Activated CD8-positive, alpha-beta memory T cell treated with anti-CD3 and anti-CD28 coated beads, Interleukin-2, amount 10 ng/mL, durations not matched to agents 7 days and 5 days (primary cell): Measurements from ENCODE around the gene ST8SIA6. TPM values are rescaled to one million over a fixed set of nuclear protein-coding genes. Genes with fewer than 3 reads are reported as not detected.
A peak's percentile ranks its signal among the peaks of the same experiment; 100 is the strongest.

Experiments
- ATAC-seq: fragments of 150-1000 bp; cut with Tn5 transposase; one replicate; pipeline ENCODE4 v1.10.0; 2021; ENCODE audit warnings: moderate library complexity
- CTCF ChIA-PET: fragments of 350-600 bp; sonication (Branson Sonifier 250); formaldehyde crosslinking; loops from one replicate; lab custom pipeline; 2021; ENCODE audit warnings: antibody characterized with exemption; lab: Charles Lee
- DNase-seq: peaks from one replicate; pipeline ENCODE4 v3.0.0-alpha.2; 2020
- H3K27ac Mint-ChIP-seq: one replicate; pipeline ENCODE4 v1.8.0; 2021; ENCODE audit warnings: mild to moderate bottlenecking, mixed read lengths
- H3K27me3 Mint-ChIP-seq: one replicate; pipeline ENCODE4 v1.8.0; 2021; ENCODE audit warnings: mixed read lengths
- H3K36me3 Mint-ChIP-seq: one replicate; pipeline ENCODE4 v1.8.0; 2021; ENCODE audit warnings: mild to moderate bottlenecking, mixed read lengths
- H3K4me1 Mint-ChIP-seq: one replicate; pipeline ENCODE4 v1.8.0; 2021; ENCODE audit warnings: mixed read lengths
- H3K4me3 Mint-ChIP-seq: one replicate; pipeline ENCODE4 v1.8.0; 2021; ENCODE audit warnings: mild to moderate bottlenecking, moderate library complexity, mixed read lengths
- H3K9me3 Mint-ChIP-seq: one replicate; pipeline ENCODE4 v1.8.0; 2022; ENCODE audit warnings: low read depth, mixed read lengths
- total RNA-seq, 2 experiments: library from RNA; stranded (reverse); gene quantifications; one replicate each; pipeline ENCODE4 v1.2.3, GENCODE V29; 2021

ST8SIA6 gene
- total RNA-seq, 2 experiments from 2014 or later: not detected

GRCh38 chr10:17474595-17475323, 20.4 kb upstream of the ST8SIA6 start:
- CTCF ChIA-PET: no interaction called here

GRCh38 chr10:17473228-17473950, 19.0 kb upstream of the ST8SIA6 start:
- H3K4me3 Mint-ChIP-seq: no peak overlapping the region
- H3K36me3 Mint-ChIP-seq: no peaks in the 10 kb centered on the region
- no peaks in the 10 kb centered on the region for H3K9me3 Mint-ChIP-seq
- DNase-seq (no peak), ATAC-seq (no peak)
- peaks cover 3% of the 10 kb centered on the region for H3K4me1 Mint-ChIP-seq
- H3K27ac Mint-ChIP-seq: no peak overlapping the region
- peaks cover 55% of the 10 kb centered on the region for H3K27me3 Mint-ChIP-seq
- CTCF ChIA-PET: interaction anchor here (1.4 kb wide), 1 partner anchor 65 kb away, joined by 3 read pairs; no protein-coding TSS in a partner anchor

More at GRCh38 chr10:17474595-17475323, 20.4 kb upstream of the ST8SIA6 start:
- Mint-ChIP-seq H3K4me1 (peaks cover 3% of the 10 kb centered on the region), H3K4me3 (no peak overlapping the region), H3K36me3 (no peaks in the 10 kb centered on the region), H3K27ac (no peak overlapping the region), H3K9me3 (no peaks in the 10 kb centered on the region), H3K27me3 (peaks cover 53% of the 10 kb centered on the region)
- ATAC-seq: no peak
- no peak for DNase-seq

- Mint-ChIP-seq H3K4me1 (peaks cover 3% of the 10 kb centered on the region), H3K4me3 (no peak overlapping the region), H3K9me3 (no peaks in the 10 kb centered on the region), H3K27me3 (peaks cover 55% of the 10 kb centered on the region), H3K36me3 (no peaks in the 10 kb centered on the region), H3K27ac (no peak overlapping the region)
- CTCF ChIA-PET: interaction anchor here (1.4 kb wide), 1 partner anchor 64 kb away, joined by 3 read pairs; no protein-coding TSS in a partner anchor
- no peak for DNase-seq
- ATAC-seq: no peak
These were observed 18.3 kb upstream of the ST8SIA6 start for GRCh38 chr10:17472481-17473227.

- H3K9me3 Mint-ChIP-seq: no peaks in the 10 kb centered on the region
- no peaks in the 10 kb centered on the region for H3K36me3 Mint-ChIP-seq
- CTCF ChIA-PET: no interaction called here
- DNase-seq (no peak), ATAC-seq (no peak)
- H3K4me1 Mint-ChIP-seq: peaks cover 3% of the 10 kb centered on the region
- H3K27ac Mint-ChIP-seq: no peak overlapping the region
- peaks cover 51% of the 10 kb centered on the region for H3K27me3 Mint-ChIP-seq
- no peak overlapping the region for H3K4me3 Mint-ChIP-seq
These were observed 15.9 kb upstream of the ST8SIA6 start for GRCh38 chr10:17470246-17470645.

- Mint-ChIP-seq H3K36me3 (no peaks in the 10 kb centered on the region), H3K4me3 (no peak overlapping the region), H3K27me3 (peaks cover 59% of the 10 kb centered on the region), H3K4me1 (no peaks in the 10 kb centered on the region), H3K9me3 (no peaks in the 10 kb centered on the region), H3K27ac (no peak overlapping the region)
- ATAC-seq (no peak), DNase-seq (no peak)
- CTCF ChIA-PET: no interaction called here
These were observed 11.1 kb upstream of the ST8SIA6 start for GRCh38 chr10:17465328-17466125.

- no peak overlapping the region for H3K4me3 Mint-ChIP-seq
- no peak for DNase-seq
- no peaks in the 10 kb centered on the region for H3K36me3 Mint-ChIP-seq
- H3K27me3 Mint-ChIP-seq: peaks cover 61% of the 10 kb centered on the region
- no peaks in the 10 kb centered on the region for H3K4me1 Mint-ChIP-seq
- ATAC-seq: no peak
- H3K27ac Mint-ChIP-seq: no peak overlapping the region
- CTCF ChIA-PET: no interaction called here
- no peaks in the 10 kb centered on the region for H3K9me3 Mint-ChIP-seq
These were observed 10.2 kb upstream of the ST8SIA6 start for GRCh38 chr10:17464545-17464944.

GRCh38 chr10:17460756-17461155, 6.4 kb upstream of the ST8SIA6 start:
- H3K27ac Mint-ChIP-seq: no peak overlapping the region

GRCh38 chr10:17457083-17457482, 2.7 kb upstream of the ST8SIA6 start:
- DNase-seq (no peak), ATAC-seq (no peak)
- Mint-ChIP-seq H3K27ac (no peak overlapping the region), H3K9me3 (no peaks in the 10 kb centered on the region), H3K4me3 (no peak overlapping the region), H3K36me3 (no peaks in the 10 kb centered on the region), H3K27me3 (peaks cover 65% of the 10 kb centered on the region), H3K4me1 (peaks cover 14% of the 10 kb centered on the region)
- CTCF ChIA-PET: interaction anchor here (1.1 to 1.4 kb wide), 2 partner anchors 23 to 26 kb away, joined by 3 to 4 read pairs; no protein-coding TSS in a partner anchor

More at GRCh38 chr10:17460756-17461155, 6.4 kb upstream of the ST8SIA6 start:
- H3K9me3 Mint-ChIP-seq: no peaks in the 10 kb centered on the region
- CTCF ChIA-PET: no interaction called here
- H3K27me3 Mint-ChIP-seq: peaks cover 58% of the 10 kb centered on the region
- H3K4me3 Mint-ChIP-seq: no peak overlapping the region
- no peaks in the 10 kb centered on the region for H3K4me1 Mint-ChIP-seq
- ATAC-seq (no peak), DNase-seq (no peak)
- no peaks in the 10 kb centered on the region for H3K36me3 Mint-ChIP-seq

GRCh38 chr10:17456032-17456548, 1.7 kb upstream of the ST8SIA6 start:
- Mint-ChIP-seq H3K4me1 (peaks cover 14% of the 10 kb centered on the region), H3K36me3 (peaks cover 1% of the 10 kb centered on the region)

GRCh38 chr10:17455015-17455520, 673 bp upstream of the ST8SIA6 start:
- no peak overlapping the region for H3K27ac Mint-ChIP-seq
- no peaks in the 10 kb centered on the region for H3K9me3 Mint-ChIP-seq
- peak overlapping the region; percentile 61 for H3K4me3 Mint-ChIP-seq
- DNase-seq (no peak), ATAC-seq (no peak)
- peaks cover 14% of the 10 kb centered on the region for H3K4me1 Mint-ChIP-seq
- CTCF ChIA-PET: no interaction called here
- peaks cover 69% of the 10 kb centered on the region for H3K27me3 Mint-ChIP-seq
- H3K36me3 Mint-ChIP-seq: peaks cover 1% of the 10 kb centered on the region

More at GRCh38 chr10:17456032-17456548, 1.7 kb upstream of the ST8SIA6 start:
- H3K4me3 Mint-ChIP-seq: no peak overlapping the region
- H3K27me3 Mint-ChIP-seq: peaks cover 71% of the 10 kb centered on the region
- DNase-seq (no peak), ATAC-seq (no peak)
- H3K27ac Mint-ChIP-seq: no peak overlapping the region
- H3K9me3 Mint-ChIP-seq: no peaks in the 10 kb centered on the region
- CTCF ChIA-PET: interaction anchor here (1.4 kb wide), 1 partner anchor 24 kb away, joined by 3 read pairs; no protein-coding TSS in a partner anchor

GRCh38 chr10:17453373-17454091, 863 bp downstream of the ST8SIA6 start:
- Mint-ChIP-seq H3K27me3 (peaks cover 72% of the 10 kb centered on the region), H3K36me3 (peaks cover 1% of the 10 kb centered on the region), H3K27ac (no peak overlapping the region), H3K4me1 (peaks cover 14% of the 10 kb centered on the region), H3K9me3 (peaks cover 7% of the 10 kb centered on the region), H3K4me3 (peak overlapping the region; percentile 63)
- CTCF ChIA-PET: interaction anchor here (0.5 to 1.2 kb wide), 5 partner anchors 9 to 611 kb away, joined by 3 read pairs; no protein-coding TSS in a partner anchor
- DNase-seq (no peak), ATAC-seq (peak; percentile 62)

GRCh38 chr10:17453035-17453372, 1.4 kb downstream of the ST8SIA6 start:
- DNase-seq (no peak), ATAC-seq (no peak)
- H3K36me3 Mint-ChIP-seq: peaks cover 5% of the 10 kb centered on the region
- peaks cover 73% of the 10 kb centered on the region for H3K27me3 Mint-ChIP-seq
- peak overlapping the region; percentile 63 for H3K4me3 Mint-ChIP-seq
- CTCF ChIA-PET: interaction anchor here (1.1 kb wide), 1 partner anchor 61 kb away, joined by 3 read pairs; no protein-coding TSS in a partner anchor
- no peak overlapping the region for H3K27ac Mint-ChIP-seq
- peaks cover 14% of the 10 kb centered on the region for H3K4me1 Mint-ChIP-seq
- peaks cover 10% of the 10 kb centered on the region for H3K9me3 Mint-ChIP-seq
